Osteoblast (primary cell): ENCODE data around the gene PATJ. TPM values are rescaled to one million over a fixed set of nuclear protein-coding genes. Genes with fewer than 3 reads are reported as not detected.

Source experiments
- DNase-seq: peaks from one replicate; pipeline ENCODE4 v3.0.0; 2011; ENCODE audit warnings: low spot score, mixed read lengths; ENCODE audit not compliant: insufficient read length; ENCODE audit errors: missing footprints
- H2AFZ ChIP-seq: 2 replicates; pipeline ENCODE4 v1.6.0; 2011; ENCODE audit warnings: mild to moderate bottlenecking, low read length
- H3K27ac ChIP-seq: 2 replicates; pipeline ENCODE4 v1.5.1; 2011; ENCODE audit warnings: mild to moderate bottlenecking, low read depth, low read length, moderate library complexity
- H3K27me3 ChIP-seq: 2 replicates; pipeline ENCODE4 v1.6.0; 2012; ENCODE audit warnings: mild to moderate bottlenecking, control low read depth, inconsistent platforms, low read length, moderate library complexity; ENCODE audit not compliant: insufficient read depth
- H3K36me3 ChIP-seq: 2 replicates; pipeline ENCODE4 v1.5.1; 2011; ENCODE audit warnings: mild to moderate bottlenecking, low read length, control low read depth, moderate library complexity; ENCODE audit not compliant: insufficient read depth
- H3K4me1 ChIP-seq: 2 replicates; pipeline ENCODE4 v1.5.1; 2011; ENCODE audit warnings: mild to moderate bottlenecking, low read length, control low read depth, moderate library complexity; ENCODE audit not compliant: insufficient read depth
- H3K4me2 ChIP-seq: 2 replicates; pipeline ENCODE4 v1.6.0; 2011; ENCODE audit warnings: mild to moderate bottlenecking, low read length; ENCODE audit not compliant: insufficient read depth
- H3K4me3 ChIP-seq: fragments of 200-600 bp; sonication (generic); 3 replicates; pipeline ENCODE4 v1.5.1; 2012; ENCODE audit warnings: mild to moderate bottlenecking, low read length, inconsistent platforms; ENCODE audit not compliant: insufficient read depth
- H3K79me2 ChIP-seq: 2 replicates; pipeline ENCODE4 v1.6.0; 2012; ENCODE audit warnings: mild to moderate bottlenecking, low read length, control low read depth, inconsistent platforms; ENCODE audit not compliant: insufficient read depth
- H3K9me3 ChIP-seq: 2 replicates; pipeline ENCODE4 v1.5.1; 2011; ENCODE audit warnings: low read depth, low read length, control low read depth
- H4K20me1 ChIP-seq: 2 replicates; pipeline ENCODE4 v1.6.0; 2012; ENCODE audit warnings: mild to moderate bottlenecking, low read length, control low read depth; ENCODE audit not compliant: insufficient read depth
- total RNA-seq: library from RNA; depleted of rRNA; stranded (reverse); fragments of >200 nt; gene quantifications from 2 replicates; pipeline ENCODE4 v1.2.3, GENCODE V29; 2012
- TF ChIP-seq, protein P1 (sequence below): IDR thresholded peaks from 2 replicates; pipeline ENCODE4 v1.5.1; 2011; ENCODE audit warnings: mild to moderate bottlenecking, low read depth, low read length, moderate library complexity; ENCODE audit errors: extremely low read depth

Gene PATJ
- total RNA-seq, 1 donor = 10.1 TPM

DNA sequence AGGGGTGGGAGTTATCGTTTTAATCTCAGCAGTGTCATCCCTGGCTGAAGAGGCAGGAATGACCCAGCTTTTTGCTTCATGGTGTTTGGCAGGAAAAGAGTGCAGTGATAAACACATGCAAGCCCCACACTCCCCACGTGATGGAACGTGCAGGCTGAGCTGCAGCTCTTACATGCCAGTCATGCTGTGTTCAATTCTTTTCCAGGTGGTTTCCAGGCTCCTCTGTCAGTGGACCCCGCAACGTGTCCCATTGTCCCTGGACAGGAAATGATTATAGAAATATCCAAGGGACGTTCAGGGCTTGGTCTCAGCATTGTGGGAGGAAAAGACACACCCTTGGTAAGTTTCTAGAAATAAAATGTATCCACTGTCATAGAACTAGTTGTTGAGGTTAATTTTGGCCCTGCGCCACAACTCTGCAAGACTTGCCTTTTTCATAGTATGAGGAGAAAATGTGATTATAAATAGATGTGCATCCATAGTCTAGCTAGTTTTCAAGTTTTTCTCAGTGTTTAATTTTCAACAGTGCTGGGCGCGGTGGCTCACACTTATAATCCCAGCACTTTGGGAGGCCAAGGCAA, 342.1 kb downstream of the PATJ start:
- Histone ChIP-seq H3K36me3 (no peaks in the 10 kb centered on the region), H3K4me2 (no peak overlapping the region), H2AFZ (no peak overlapping the region), H3K4me3 (no peak overlapping the region), H3K9me3 (no peaks in the 10 kb centered on the region), H3K4me1 (no peaks in the 10 kb centered on the region), H3K79me2 (no peaks in the 10 kb centered on the region), H3K27me3 (no peaks in the 10 kb centered on the region), H4K20me1 (no peaks in the 10 kb centered on the region), H3K27ac (no peak overlapping the region)
- TF ChIP-seq, protein P1, sequence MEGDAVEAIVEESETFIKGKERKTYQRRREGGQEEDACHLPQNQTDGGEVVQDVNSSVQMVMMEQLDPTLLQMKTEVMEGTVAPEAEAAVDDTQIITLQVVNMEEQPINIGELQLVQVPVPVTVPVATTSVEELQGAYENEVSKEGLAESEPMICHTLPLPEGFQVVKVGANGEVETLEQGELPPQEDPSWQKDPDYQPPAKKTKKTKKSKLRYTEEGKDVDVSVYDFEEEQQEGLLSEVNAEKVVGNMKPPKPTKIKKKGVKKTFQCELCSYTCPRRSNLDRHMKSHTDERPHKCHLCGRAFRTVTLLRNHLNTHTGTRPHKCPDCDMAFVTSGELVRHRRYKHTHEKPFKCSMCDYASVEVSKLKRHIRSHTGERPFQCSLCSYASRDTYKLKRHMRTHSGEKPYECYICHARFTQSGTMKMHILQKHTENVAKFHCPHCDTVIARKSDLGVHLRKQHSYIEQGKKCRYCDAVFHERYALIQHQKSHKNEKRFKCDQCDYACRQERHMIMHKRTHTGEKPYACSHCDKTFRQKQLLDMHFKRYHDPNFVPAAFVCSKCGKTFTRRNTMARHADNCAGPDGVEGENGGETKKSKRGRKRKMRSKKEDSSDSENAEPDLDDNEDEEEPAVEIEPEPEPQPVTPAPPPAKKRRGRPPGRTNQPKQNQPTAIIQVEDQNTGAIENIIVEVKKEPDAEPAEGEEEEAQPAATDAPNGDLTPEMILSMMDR = no peak
- DNase-seq = no peak

DNA sequence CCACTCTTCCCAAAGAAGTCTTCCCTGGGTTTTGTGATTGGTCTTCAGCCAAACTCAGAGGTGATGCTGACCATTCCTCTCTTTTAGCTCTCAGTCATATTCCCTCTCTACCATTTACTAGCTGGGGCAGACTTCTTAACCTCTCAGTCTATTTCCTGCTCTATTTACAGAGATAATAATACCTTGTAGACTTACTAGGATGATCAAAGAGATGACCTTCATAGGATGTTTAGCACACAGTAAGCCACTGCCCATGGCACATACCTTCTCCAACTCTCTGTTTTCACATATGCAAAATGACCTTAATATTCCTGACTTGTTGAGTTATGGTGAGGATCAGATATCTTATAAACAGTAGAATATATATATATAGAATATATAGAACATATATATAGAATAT, 346.2 kb downstream of the PATJ start:
- TF ChIP-seq, protein P1 = no peak
- no peaks in the 10 kb centered on the region for H3K4me1 ChIP-seq
- H3K4me2 ChIP-seq = no peak overlapping the region
- no peaks in the 10 kb centered on the region for H3K9me3 ChIP-seq
- H4K20me1 ChIP-seq = no peaks in the 10 kb centered on the region
- H3K4me3 ChIP-seq = no peak overlapping the region
- H3K27ac ChIP-seq = no peak overlapping the region
- DNase-seq = peak; percentile 41
- no peak overlapping the region for H2AFZ ChIP-seq
- no peaks in the 10 kb centered on the region for H3K36me3 ChIP-seq
- no peaks in the 10 kb centered on the region for H3K27me3 ChIP-seq
- no peaks in the 10 kb centered on the region for H3K79me2 ChIP-seq

- Histone ChIP-seq H3K79me2 (no peaks in the 10 kb centered on the region), H4K20me1 (no peaks in the 10 kb centered on the region), H3K9me3 (no peaks in the 10 kb centered on the region), H2AFZ (no peak overlapping the region), H3K36me3 (no peaks in the 10 kb centered on the region), H3K27me3 (no peaks in the 10 kb centered on the region), H3K27ac (no peak overlapping the region), H3K4me3 (no peak overlapping the region), H3K4me1 (no peaks in the 10 kb centered on the region), H3K4me2 (no peak overlapping the region)
- TF ChIP-seq, protein P1 = no peak
- no peak for DNase-seq
Observed at GRCh38 chr1:62089570-62089969, 347.3 kb downstream of the PATJ start.

DNA sequence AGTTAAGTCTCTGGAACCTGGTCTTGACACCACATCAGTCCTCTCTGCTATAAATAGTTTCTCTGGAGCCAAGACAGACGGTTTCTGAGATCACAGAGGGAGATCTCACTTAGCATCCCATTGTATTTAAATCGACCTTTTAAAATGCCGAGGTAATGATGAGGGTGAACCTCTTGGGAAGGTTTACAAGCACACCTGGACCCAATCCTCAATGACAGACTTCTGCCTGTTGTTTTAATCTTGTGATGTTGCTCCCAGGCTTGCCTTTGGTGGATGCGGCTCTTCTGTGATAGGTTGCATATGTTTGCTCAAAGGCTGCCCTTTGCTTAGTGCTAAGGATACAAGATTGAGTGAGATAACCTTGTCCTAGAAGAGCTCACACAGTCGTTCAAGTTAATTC, 347.7 kb downstream of the PATJ start:
- H4K20me1 ChIP-seq = no peaks in the 10 kb centered on the region
- H2AFZ ChIP-seq = no peak overlapping the region
- H3K27me3 ChIP-seq = no peaks in the 10 kb centered on the region
- no peaks in the 10 kb centered on the region for H3K36me3 ChIP-seq
- H3K4me2 ChIP-seq = no peak overlapping the region
- H3K4me1 ChIP-seq = no peaks in the 10 kb centered on the region
- DNase-seq = no peak
- H3K9me3 ChIP-seq = no peaks in the 10 kb centered on the region
- H3K79me2 ChIP-seq = no peaks in the 10 kb centered on the region
- no peak overlapping the region for H3K4me3 ChIP-seq
- H3K27ac ChIP-seq = no peak overlapping the region
- TF ChIP-seq, protein P1 = no peak
